HG02943 (cell line): ENCODE results near the gene BGLAP.

Experiments
- ATAC-seq: cut with Tn5 transposase; IDR thresholded peaks from one replicate; pipeline ENCODE4 v1.9.1; 2021; ENCODE audit warnings: mild to moderate bottlenecking, low read depth, moderate library complexity; ENCODE audit not compliant: unreplicated experiment

The BGLAP gene

DNA sequence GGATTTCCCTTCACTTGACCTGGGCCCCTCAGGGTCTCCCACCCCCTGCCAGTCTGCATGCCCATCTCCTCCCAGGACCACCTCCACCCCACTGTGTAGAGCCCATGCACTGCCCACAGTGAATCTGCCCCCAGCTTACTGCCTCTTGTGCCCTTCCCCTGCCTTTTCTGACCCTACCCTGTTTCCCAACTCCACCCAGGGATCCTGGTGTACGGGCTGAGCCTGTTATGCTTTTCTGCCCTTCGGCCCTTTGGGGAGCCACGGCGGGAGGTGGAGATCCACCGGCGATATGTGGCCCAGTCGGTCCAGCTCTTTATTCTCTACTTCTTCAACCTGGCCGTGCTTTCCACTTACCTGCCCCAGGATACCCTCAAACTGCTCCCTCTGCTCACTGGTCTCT lies 44.1 kb downstream of the BGLAP start:
- no peak for ATAC-seq

DNA sequence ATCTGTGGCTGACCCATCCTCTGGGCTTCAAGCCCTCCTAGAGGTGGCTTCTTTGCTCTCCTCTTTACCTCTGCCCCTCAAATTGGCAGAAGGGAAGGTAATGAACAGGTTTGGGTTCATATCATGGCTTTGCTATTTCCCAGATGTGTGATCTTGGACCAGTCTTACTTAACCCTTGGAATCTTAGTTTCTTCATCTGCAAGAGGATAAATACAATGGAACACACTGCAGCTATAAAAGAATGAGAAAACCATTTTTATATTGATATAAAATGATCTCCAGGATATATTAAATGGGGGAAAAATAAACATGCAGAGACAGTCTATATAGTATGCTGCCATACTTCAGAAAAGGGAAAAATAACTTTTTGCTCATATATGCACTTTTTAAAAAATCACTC lies 47.9 kb downstream of the BGLAP start:
- no peak for ATAC-seq

DNA sequence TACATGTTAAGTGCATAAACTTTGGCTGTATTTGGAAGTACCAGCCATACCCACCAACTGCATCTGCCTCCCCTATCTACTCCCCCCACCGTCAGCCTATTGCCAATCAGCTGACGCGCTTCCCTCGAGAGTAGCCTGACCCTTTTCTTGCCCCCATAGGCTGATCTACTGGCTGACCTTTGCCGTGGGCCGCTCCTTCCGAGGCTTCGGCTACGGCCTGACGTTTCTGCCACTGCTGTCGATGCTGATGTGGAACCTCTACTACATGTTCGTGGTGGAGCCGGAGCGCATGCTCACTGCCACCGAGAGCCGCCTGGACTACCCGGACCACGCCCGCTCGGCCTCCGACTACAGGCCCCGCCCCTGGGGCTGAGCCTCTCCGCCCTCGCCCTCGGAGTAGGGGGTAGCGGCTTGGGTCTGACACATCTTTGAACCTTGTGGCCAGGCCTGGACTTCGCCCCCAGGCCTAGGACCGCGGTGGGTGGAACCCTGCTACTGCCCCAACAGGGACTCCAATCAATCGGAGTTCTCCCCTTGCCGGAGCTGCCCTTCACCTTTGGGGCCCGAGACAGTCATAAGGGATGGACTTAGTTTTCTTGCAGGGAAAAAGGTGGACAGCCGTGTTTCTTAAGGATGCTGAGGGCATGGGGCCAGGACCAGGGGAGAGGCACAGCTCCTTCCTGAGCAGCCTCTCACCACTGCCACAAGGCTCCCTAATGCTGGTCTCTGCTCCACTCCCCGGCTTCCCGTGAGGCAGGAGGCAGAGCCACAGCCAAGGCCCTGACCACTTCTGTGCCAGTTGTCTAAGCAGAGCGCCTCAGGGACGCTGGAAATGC lies 49.5 kb downstream of the BGLAP start:
- peak; percentile 59 for ATAC-seq
